A549 (cell line): ENCODE results near the gene PRRX2. TPM values are rescaled to one million over a fixed set of nuclear protein-coding genes. Genes with fewer than 3 reads are reported as not detected.

Source experiments
- ATAC-seq, 2 experiments: fragments of 200-7000 bp in 1 of 2; fragments of >200 bp in 1 of 2; cut with Nextera tagmentation in 1 of 2; cut with Tn5 transposase in 1 of 2; 3 replicates each; pipeline versions ENCODE4 v1.8.0 to v1.9.1; 2018 to 2020; ENCODE audit warnings: mild to moderate bottlenecking in 1 of 2, moderate library complexity in 1 of 2
- CTCF ChIA-PET: fragments of 300-600 bp; sonication (Branson Sonifier 250); formaldehyde crosslinking; extraction: SDS; loops from one replicate; lab custom pipeline; 2021; ENCODE audit warnings: antibody characterized with exemption, inconsistent platforms; lab: Yijun Ruan, JAX
- POLR2A ChIA-PET: fragments of 350-600 bp; formaldehyde crosslinking; extraction: SDS; loops from one replicate; lab custom pipeline; 2021; ENCODE audit warnings: antibody characterized with exemption, inconsistent platforms; lab: Yijun Ruan, JAX
- DNase-seq, 2 experiments: peaks; one replicate each; pipeline versions ENCODE4 v3.0.0 to v3.0.0-alpha.2; 2011 to 2016; ENCODE audit warnings: low read depth in 1 of 2, low spot score in 1 of 2
- FAIRE-seq: peaks from 2 replicates; lab custom pipeline; 2011; peaks lifted over from hg19 to GRCh38; lab: Jason Lieb, UNC
- H3K27ac ChIP-seq, 2 experiments: fragments of >200 bp; sonication (Bioruptor Twin); formaldehyde crosslinking; 3 replicates each; pipeline ENCODE4 v1.5.1; 2016 to 2017
- H3K4me1 ChIP-seq: fragments of >200 bp; sonication (Bioruptor Twin); formaldehyde crosslinking; 3 replicates; pipeline ENCODE4 v1.6.1; 2016
- H3K4me2 ChIP-seq: fragments of >200 bp; sonication (Bioruptor Twin); formaldehyde crosslinking; 3 replicates; pipeline ENCODE4 v1.6.1; 2016
- H3K4me3 ChIP-seq: fragments of >200 bp; sonication (Bioruptor Twin); formaldehyde crosslinking; 3 replicates; pipeline ENCODE4 v1.5.1; 2016
- H3K9me3 ChIP-seq: fragments of >200 bp; sonication (Bioruptor Twin); formaldehyde crosslinking; 3 replicates; pipeline ENCODE4 v1.6.1; 2016
- CEBPB ChIP-seq, 2 experiments: fragments of >200 bp in 1 of 2; sonication (Bioruptor Twin) in 1 of 2; formaldehyde crosslinking in 1 of 2; IDR thresholded peaks; 2 replicates each; pipeline ENCODE4 v1.6.1; 2012 to 2016
- E2F6 ChIP-seq: IDR thresholded peaks from 2 replicates; pipeline ENCODE4 v1.6.1; 2012; ENCODE audit warnings: low read depth, borderline replicate concordance
- EHMT2 ChIP-seq: fragments of 200-600 bp; sonication (generic); IDR thresholded peaks from 2 replicates; pipeline ENCODE4 v1.6.1; 2016; ENCODE audit warnings: antibody characterized with exemption, low read depth, mild to moderate bottlenecking, moderate library complexity
- ELK1 ChIP-seq: fragments of 150-350 bp; IDR thresholded peaks from 2 replicates; pipeline ENCODE4 v1.6.1; 2014; ENCODE audit warnings: low read depth, mild to moderate bottlenecking, low read length
- FOSL2 ChIP-seq, 2 experiments: fragments of 450-650 bp in 1 of 2; fragments of >200 bp in 1 of 2; sonication (Bioruptor Twin) in 1 of 2; formaldehyde crosslinking; IDR thresholded peaks; 2 replicates each; pipeline versions ENCODE4 v1.5.0 to v1.6.1; 2016 to 2020; ENCODE audit warnings: mild to moderate bottlenecking in 1 of 2, moderate library complexity in 1 of 2
- FOXS1 ChIP-seq: fragments of 250-450 bp; sonication (Bioruptor Pico); IDR thresholded peaks from 2 replicates; pipeline ENCODE4 v1.5.0; 2020; ENCODE audit warnings: mild to moderate bottlenecking, moderate library complexity
- HES2 ChIP-seq: fragments of >200 bp; sonication (Bioruptor Twin); formaldehyde crosslinking; IDR thresholded peaks from 2 replicates; pipeline ENCODE4 v1.6.1; 2016
- HMGXB4 ChIP-seq: fragments of 250-450 bp; sonication (Bioruptor Pico); IDR thresholded peaks from 2 replicates; pipeline ENCODE4 v1.5.0; 2021; ENCODE audit warnings: mild to moderate bottlenecking, moderate library complexity, borderline replicate concordance
- HOXB13 ChIP-seq: fragments of 250-450 bp; sonication (Bioruptor Pico); IDR thresholded peaks from 2 replicates; pipeline ENCODE4 v1.5.0; 2020; ENCODE audit warnings: low read depth, mild to moderate bottlenecking, moderate library complexity
- KDM5A ChIP-seq: fragments of 200-600 bp; sonication (generic); IDR thresholded peaks from 2 replicates; pipeline ENCODE4 v1.6.1; 2016; ENCODE audit warnings: antibody characterized with exemption, mild to moderate bottlenecking
- MAX ChIP-seq: IDR thresholded peaks from 2 replicates; pipeline ENCODE4 v1.6.1; 2012
- MYC ChIP-seq: IDR thresholded peaks from 2 replicates; pipeline ENCODE4 v1.6.1; 2012; ENCODE audit warnings: mild to moderate bottlenecking, inconsistent platforms, low read length, improper control_type of control experiment, borderline replicate concordance
- NR3C1 ChIP-seq: fragments of >200 bp; sonication (Bioruptor Twin); formaldehyde crosslinking; IDR thresholded peaks from 3 replicates; pipeline ENCODE4 v1.6.1; 2017
- PBX3 ChIP-seq: IDR thresholded peaks from 2 replicates; pipeline ENCODE4 v1.6.1; 2012
- REST ChIP-seq: fragments of 200-600 bp; sonication (generic); IDR thresholded peaks from 2 replicates; pipeline ENCODE4 v1.6.1; 2016; ENCODE audit warnings: antibody characterized with exemption, mild to moderate bottlenecking, moderate library complexity
- SMC3 ChIP-seq: fragments of >200 bp; sonication (Bioruptor Twin); formaldehyde crosslinking; IDR thresholded peaks from 3 replicates; pipeline ENCODE4 v1.6.1; 2018; ENCODE audit warnings: inconsistent platforms
- TFCP2L1 ChIP-seq: fragments of 250-450 bp; sonication (Bioruptor Pico); IDR thresholded peaks from 2 replicates; pipeline ENCODE4 v1.5.0; 2021; ENCODE audit warnings: mild to moderate bottlenecking
- TP53 ChIP-seq: fragments of 250-450 bp; sonication (Bioruptor Pico); IDR thresholded peaks from 2 replicates; pipeline ENCODE4 v1.5.0; 2021; ENCODE audit warnings: mild to moderate bottlenecking, moderate library complexity
- USF2 ChIP-seq: fragments of 450-650 bp; IDR thresholded peaks from 2 replicates; pipeline ENCODE4 v1.6.1; 2014; ENCODE audit warnings: antibody characterized with exemption
- ZNF302 ChIP-seq: fragments of 250-450 bp; sonication (Bioruptor Pico); IDR thresholded peaks from 2 replicates; pipeline ENCODE4 v1.9.0; 2021; ENCODE audit warnings: inconsistent platforms, mild to moderate bottlenecking, moderate library complexity
- WGBS: methylation state at CpG from one replicate; pipeline ENCODE4 v1.1.6; 2017; ENCODE audit errors: missing lambda C conversion rate; 5-methylcytosine and 5-hydroxymethylcytosine counted together
- polyA plus RNA-seq, 4 experiments: library from polyadenylated mRNA; depleted of rRNA in 3 of 4; stranded (reverse); fragments of >200 nt; fragmentation: RNase III in 1 of 4; extraction: RNeasy Plus Mini Kit Qiagen cat#74134 plus additional on column Dnase treatment in 1 of 4; gene quantifications; 2 replicates in 3 of 4; 3 replicates in 1 of 4; pipeline ENCODE4 v1.2.3, GENCODE V29; 2011 to 2017

Gene PRRX2
- polyA plus RNA-seq, 2 of the 4 experiments (the other 2 are of a cell fraction), result 0.90 to 2.7 TPM

GRCh38 chr9:129632460-129632859 lies 33.0 kb upstream of the PRRX2 start (continued):
- TF ChIP-seq REST, result no peak

- no peak overlapping the region for H3K4me2 ChIP-seq
- TF ChIP-seq REST (no peak), USF2 (no peak), HOXB13 (CRISPR knock-in tag) (no peak), NR3C1 (no peak), HES2 (no peak), TFCP2L1 (no peak), FOXS1 (no peak), CEBPB (IDR thresholded peaks at IDR 0.05) (no peak), MYC (no peak), EHMT2 (no peak), FOSL2 (IDR thresholded peaks at IDR 0.05) (no peak), FOSL2 (CRISPR knock-in tag; IDR thresholded peaks at IDR 0.05) (no peak), E2F6 (no peak), TP53 (CRISPR knock-in tag) (no peak), KDM5A (no peak)
- no peaks in the 10 kb centered on the region for H3K9me3 ChIP-seq
- ChIA-PET CTCF (interaction anchor here (1.0 to 26.2 kb wide), 5 partner anchors 7 to 500 kb away, joined by 4 to 947 read pairs (median 16); partner anchors contain the start of gene ASB6), POLR2A (interaction anchor here (0.6 kb wide), 1 partner anchor 7 kb away, joined by 3 read pairs; the partner anchor contains the start of gene NTMT1)
- H3K27ac ChIP-seq, result no peak overlapping the region
- peaks cover 12% of the 10 kb centered on the region; the same call in 2 of the 3 replicates for H3K4me1 ChIP-seq
- WGBS, result 94% methylated on average over 4 of the region's 4 CpGs
- DNase-seq (no peak), ATAC-seq (no peak), FAIRE-seq (no peak)
- no peak overlapping the region for H3K4me3 ChIP-seq
Observed at GRCh38 chr9:129633207-129633606, 32.2 kb upstream of the PRRX2 start.

GRCh38 chr9:129633848-129634247 lies 31.6 kb upstream of the PRRX2 start:
- CTCF ChIA-PET, result interaction anchor here (0.9 to 26.2 kb wide), 6 partner anchors 6 to 500 kb away, joined by 3 to 947 read pairs (median 12); partner anchors contain the start of gene ASB6
- WGBS, result 96% methylated on average over 12 of the region's 13 CpGs
- no peak for TF ChIP-seq ZNF302 (CRISPR knock-in tag)
- no peak for TF ChIP-seq HMGXB4
- TF ChIP-seq PBX3, result no peak
- TF ChIP-seq EHMT2, result no peak
- TF ChIP-seq ELK1, result no peak
- TF ChIP-seq MAX, result no peak
- TF ChIP-seq SMC3, result no peak

More at GRCh38 chr9:129633848-129634247, 31.6 kb upstream of the PRRX2 start:
- POLR2A ChIA-PET, result interaction anchor here (0.6 kb wide), 1 partner anchor 8 kb away, joined by 3 read pairs; the partner anchor contains the start of gene NTMT1
- Histone ChIP-seq H3K9me3 (no peaks in the 10 kb centered on the region), H3K4me3 (no peak overlapping the region), H3K4me2 (no peak overlapping the region), H3K4me1 (peaks cover 7% of the 10 kb centered on the region; the same call in 2 of the 3 replicates), H3K27ac (no peak overlapping the region)
- DNase-seq, result no peak
- FAIRE-seq, result no peak
- ATAC-seq, result no peak
